ENCODE measurements around the gene AKAP6. TPM values are rescaled to one million over a fixed set of nuclear protein-coding genes. Genes with fewer than 3 reads are reported as not detected.

The AKAP6 gene
- total and polyA plus RNA-seq, 2 experiments from 2014 or later, result 0.38 to 0.42 TPM

GRCh38 chr14:32307881-32308582, 21.1 kb upstream of the AKAP6 start:
- no peak overlapping the region for H3K4me3 Mint-ChIP-seq
- Histone ChIP-seq H3K4me3 (no peak overlapping the region), H3K27me3 (ENCODE audit: insufficient read depth) (no peaks in the 10 kb centered on the region), H3K79me2 (replicated peaks; ENCODE audit: insufficient read depth) (no peaks in the 10 kb centered on the region), H2AFZ (peak overlapping the region; percentile 32; the same call in 1 of the 2 replicates), H3K36me3 (ENCODE audit: insufficient read depth) (no peaks in the 10 kb centered on the region), H3K4me1 (ENCODE audit: insufficient read depth) (no peaks in the 10 kb centered on the region), H3F3A (replicated peaks; ENCODE audit: low read depth) (no peaks in the 10 kb centered on the region), H3K27ac (ENCODE audit: low read depth) (no peak overlapping the region), H3K9me2 (ENCODE audit: insufficient read depth) (no peaks in the 10 kb centered on the region), H4K20me1 (replicated peaks; ENCODE audit: insufficient read depth) (no peaks in the 10 kb centered on the region), H3K4me2 (no peak overlapping the region)
- H3K9me3 Mint-ChIP-seq, result no peaks in the 10 kb centered on the region
- no peaks in the 10 kb centered on the region for H3K36me3 Mint-ChIP-seq (ENCODE audit: low read depth)
- H3K27ac Mint-ChIP-seq, result no peak overlapping the region
- no peaks in the 10 kb centered on the region for H3K4me1 Mint-ChIP-seq
- ATAC-seq, result no peak
- H3K27me3 Mint-ChIP-seq (ENCODE audit: insufficient read depth, low read depth, poor library complexity), result no peaks in the 10 kb centered on the region
- TF ChIP-seq, protein P1, sequence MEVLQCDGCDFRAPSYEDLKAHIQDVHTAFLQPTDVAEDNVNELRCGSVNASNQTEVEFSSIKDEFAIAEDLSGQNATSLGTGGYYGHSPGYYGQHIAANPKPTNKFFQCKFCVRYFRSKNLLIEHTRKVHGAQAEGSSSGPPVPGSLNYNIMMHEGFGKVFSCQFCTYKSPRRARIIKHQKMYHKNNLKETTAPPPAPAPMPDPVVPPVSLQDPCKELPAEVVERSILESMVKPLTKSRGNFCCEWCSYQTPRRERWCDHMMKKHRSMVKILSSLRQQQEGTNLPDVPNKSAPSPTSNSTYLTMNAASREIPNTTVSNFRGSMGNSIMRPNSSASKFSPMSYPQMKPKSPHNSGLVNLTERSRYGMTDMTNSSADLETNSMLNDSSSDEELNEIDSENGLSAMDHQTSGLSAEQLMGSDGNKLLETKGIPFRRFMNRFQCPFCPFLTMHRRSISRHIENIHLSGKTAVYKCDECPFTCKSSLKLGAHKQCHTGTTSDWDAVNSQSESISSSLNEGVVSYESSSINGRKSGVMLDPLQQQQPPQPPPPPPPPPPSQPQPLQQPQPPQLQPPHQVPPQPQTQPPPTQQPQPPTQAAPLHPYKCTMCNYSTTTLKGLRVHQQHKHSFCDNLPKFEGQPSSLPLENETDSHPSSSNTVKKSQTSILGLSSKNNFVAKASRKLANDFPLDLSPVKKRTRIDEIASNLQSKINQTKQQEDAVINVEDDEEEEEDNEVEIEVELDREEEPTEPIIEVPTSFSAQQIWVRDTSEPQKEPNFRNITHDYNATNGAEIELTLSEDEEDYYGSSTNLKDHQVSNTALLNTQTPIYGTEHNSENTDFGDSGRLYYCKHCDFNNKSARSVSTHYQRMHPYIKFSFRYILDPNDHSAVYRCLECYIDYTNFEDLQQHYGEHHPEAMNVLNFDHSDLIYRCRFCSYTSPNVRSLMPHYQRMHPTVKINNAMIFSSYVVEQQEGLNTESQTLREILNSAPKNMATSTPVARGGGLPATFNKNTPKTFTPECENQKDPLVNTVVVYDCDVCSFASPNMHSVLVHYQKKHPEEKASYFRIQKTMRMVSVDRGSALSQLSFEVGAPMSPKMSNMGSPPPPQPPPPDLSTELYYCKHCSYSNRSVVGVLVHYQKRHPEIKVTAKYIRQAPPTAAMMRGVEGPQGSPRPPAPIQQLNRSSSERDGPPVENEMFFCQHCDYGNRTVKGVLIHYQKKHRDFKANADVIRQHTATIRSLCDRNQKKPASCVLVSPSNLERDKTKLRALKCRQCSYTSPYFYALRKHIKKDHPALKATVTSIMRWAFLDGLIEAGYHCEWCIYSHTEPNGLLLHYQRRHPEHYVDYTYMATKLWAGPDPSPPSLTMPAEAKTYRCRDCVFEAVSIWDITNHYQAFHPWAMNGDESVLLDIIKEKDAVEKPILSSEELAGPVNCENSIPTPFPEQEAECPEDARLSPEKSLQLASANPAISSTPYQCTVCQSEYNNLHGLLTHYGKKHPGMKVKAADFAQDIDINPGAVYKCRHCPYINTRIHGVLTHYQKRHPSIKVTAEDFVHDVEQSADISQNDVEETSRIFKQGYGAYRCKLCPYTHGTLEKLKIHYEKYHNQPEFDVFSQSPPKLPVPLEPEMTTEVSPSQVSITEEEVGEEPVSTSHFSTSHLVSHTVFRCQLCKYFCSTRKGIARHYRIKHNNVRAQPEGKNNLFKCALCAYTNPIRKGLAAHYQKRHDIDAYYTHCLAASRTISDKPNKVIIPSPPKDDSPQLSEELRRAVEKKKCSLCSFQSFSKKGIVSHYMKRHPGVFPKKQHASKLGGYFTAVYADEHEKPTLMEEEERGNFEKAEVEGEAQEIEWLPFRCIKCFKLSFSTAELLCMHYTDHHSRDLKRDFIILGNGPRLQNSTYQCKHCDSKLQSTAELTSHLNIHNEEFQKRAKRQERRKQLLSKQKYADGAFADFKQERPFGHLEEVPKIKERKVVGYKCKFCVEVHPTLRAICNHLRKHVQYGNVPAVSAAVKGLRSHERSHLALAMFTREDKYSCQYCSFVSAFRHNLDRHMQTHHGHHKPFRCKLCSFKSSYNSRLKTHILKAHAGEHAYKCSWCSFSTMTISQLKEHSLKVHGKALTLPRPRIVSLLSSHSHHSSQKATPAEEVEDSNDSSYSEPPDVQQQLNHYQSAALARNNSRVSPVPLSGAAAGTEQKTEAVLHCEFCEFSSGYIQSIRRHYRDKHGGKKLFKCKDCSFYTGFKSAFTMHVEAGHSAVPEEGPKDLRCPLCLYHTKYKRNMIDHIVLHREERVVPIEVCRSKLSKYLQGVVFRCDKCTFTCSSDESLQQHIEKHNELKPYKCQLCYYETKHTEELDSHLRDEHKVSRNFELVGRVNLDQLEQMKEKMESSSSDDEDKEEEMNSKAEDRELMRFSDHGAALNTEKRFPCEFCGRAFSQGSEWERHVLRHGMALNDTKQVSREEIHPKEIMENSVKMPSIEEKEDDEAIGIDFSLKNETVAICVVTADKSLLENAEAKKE (CRISPR knock-in tag; IDR thresholded peaks at IDR 0.05), result no peak
- no peak for TF ChIP-seq ZNF331 (CRISPR knock-in tag; IDR thresholded peaks at IDR 0.05; ENCODE audit: low read depth)
- TF ChIP-seq POLR2AphosphoS5 (IDR thresholded peaks at IDR 0.05; ENCODE audit: low read depth), result no peak
- no peak for TF ChIP-seq CREB1 (CRISPR knock-in tag; IDR thresholded peaks at IDR 0.05; ENCODE audit: low read depth)
- TF ChIP-seq CTCF (conservative IDR thresholded peaks at IDR 0.05; ENCODE audit: low read depth in 2 of 2), result no peak
- TF ChIP-seq, protein P2, sequence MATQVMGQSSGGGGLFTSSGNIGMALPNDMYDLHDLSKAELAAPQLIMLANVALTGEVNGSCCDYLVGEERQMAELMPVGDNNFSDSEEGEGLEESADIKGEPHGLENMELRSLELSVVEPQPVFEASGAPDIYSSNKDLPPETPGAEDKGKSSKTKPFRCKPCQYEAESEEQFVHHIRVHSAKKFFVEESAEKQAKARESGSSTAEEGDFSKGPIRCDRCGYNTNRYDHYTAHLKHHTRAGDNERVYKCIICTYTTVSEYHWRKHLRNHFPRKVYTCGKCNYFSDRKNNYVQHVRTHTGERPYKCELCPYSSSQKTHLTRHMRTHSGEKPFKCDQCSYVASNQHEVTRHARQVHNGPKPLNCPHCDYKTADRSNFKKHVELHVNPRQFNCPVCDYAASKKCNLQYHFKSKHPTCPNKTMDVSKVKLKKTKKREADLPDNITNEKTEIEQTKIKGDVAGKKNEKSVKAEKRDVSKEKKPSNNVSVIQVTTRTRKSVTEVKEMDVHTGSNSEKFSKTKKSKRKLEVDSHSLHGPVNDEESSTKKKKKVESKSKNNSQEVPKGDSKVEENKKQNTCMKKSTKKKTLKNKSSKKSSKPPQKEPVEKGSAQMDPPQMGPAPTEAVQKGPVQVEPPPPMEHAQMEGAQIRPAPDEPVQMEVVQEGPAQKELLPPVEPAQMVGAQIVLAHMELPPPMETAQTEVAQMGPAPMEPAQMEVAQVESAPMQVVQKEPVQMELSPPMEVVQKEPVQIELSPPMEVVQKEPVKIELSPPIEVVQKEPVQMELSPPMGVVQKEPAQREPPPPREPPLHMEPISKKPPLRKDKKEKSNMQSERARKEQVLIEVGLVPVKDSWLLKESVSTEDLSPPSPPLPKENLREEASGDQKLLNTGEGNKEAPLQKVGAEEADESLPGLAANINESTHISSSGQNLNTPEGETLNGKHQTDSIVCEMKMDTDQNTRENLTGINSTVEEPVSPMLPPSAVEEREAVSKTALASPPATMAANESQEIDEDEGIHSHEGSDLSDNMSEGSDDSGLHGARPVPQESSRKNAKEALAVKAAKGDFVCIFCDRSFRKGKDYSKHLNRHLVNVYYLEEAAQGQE (IDR thresholded peaks at IDR 0.05; ENCODE audit: unreplicated experiment), result no peak
- TF ChIP-seq JUNB (IDR thresholded peaks at IDR 0.05; ENCODE audit: unreplicated experiment), result no peak
- TF ChIP-seq STAT1 (IDR thresholded peaks at IDR 0.05; ENCODE audit: unreplicated experiment), result no peak
- no peak for TF ChIP-seq EZH2phosphoT487 (IDR thresholded peaks at IDR 0.05; ENCODE audit: unreplicated experiment)
- TF ChIP-seq ETS1 (IDR thresholded peaks at IDR 0.05), result no peak
- TF ChIP-seq NANOG (IDR thresholded peaks at IDR 0.05; ENCODE audit: borderline replicate concordance), result no peak
- TF ChIP-seq ZNF114 (CRISPR knock-in tag; IDR thresholded peaks at IDR 0.05), result no peak
- no peak for TF ChIP-seq EZH2 (IDR thresholded peaks at IDR 0.05; ENCODE audit: low read depth, unreplicated experiment)
- DNase-seq (ENCODE audit: low spot score), result no peak

All from GM23338 (cell line).